Heart left ventricle (tissue), 13 donors: ENCODE data around the gene KDM3B.
A peak's percentile ranks its signal among the peaks of the same experiment; 100 is the strongest.

Experiments
- POLR2A ChIP-seq, 2 donors: fragments of 450-650 bp; IDR thresholded peaks; one replicate each; pipeline ENCODE4 v1.6.1; 2017; ENCODE audit warnings: antibody characterized with exemption in 2 of 2, mild to moderate bottlenecking in 2 of 2, moderate library complexity in 2 of 2
- TF ChIP-seq, protein P1 (sequence below), 12 donors: fragments of 200-600 bp; sonication (generic) in 4 of 12; IDR thresholded peaks; one replicate each; pipeline versions ENCODE4 v1.5.0 to v1.8.0; 2018 to 2022; ENCODE audit warnings: antibody characterized with exemption in 12 of 12, mild to moderate bottlenecking in 5 of 12
- donor health status: ischemic (EF 13 %, LVEDD 7.1; RV severe dilation, severe dysfunction).
- donor health status: DM: no; HTN: yes; CAD: no.
- donor health status: DM: no; HTN: no; CAD: no.
- donor health status: ischemic (EF 25% LVEDD 6.9; RV normal size, moderate dysfunction).
- donor health status: ischemic (EF 25% LVEDD 5.7; RV mildly dilated, moderate dysfunction).
- donor health status: ischemic (EF 35%, LVEDD 5.7; RV mildly dilated, moderate dysfunction).
- donor health status: nonischemic (EF 11% LVEDD 7.7; RV severe dilation, severe dysfunction).
- donor health status: DM: yes; HTN: yes; CAD: no.
- donor health status: PGD.
- donor health status: ischemic (EF 29% LVEDD 5.4; RV normal size, mild dysfunction).
- donor health status: nonischemic (EF 23%, LVEDD 6.1; RV moderate dilation, normal function).

DNA sequence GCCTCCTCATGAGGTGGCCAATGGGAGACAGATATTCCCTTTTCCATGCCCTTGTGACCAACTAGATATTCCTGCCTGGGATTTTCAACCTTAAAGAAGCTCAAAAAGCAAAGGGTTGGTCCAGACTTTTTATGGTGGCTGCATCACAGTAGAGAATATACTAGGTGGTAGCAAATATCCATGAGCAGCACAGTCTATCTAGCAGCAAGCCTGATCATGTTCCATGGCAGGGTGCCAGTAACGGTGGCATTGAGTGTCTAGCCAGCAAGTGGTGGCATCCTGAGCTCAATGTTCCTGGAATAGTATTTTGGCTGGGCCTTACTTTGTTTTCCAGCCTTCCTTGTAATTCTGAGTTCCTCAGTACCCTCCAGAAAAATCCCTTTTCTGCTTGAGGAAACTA lies 46.7 kb upstream of the KDM3B start:
- TF ChIP-seq, protein P1, sequence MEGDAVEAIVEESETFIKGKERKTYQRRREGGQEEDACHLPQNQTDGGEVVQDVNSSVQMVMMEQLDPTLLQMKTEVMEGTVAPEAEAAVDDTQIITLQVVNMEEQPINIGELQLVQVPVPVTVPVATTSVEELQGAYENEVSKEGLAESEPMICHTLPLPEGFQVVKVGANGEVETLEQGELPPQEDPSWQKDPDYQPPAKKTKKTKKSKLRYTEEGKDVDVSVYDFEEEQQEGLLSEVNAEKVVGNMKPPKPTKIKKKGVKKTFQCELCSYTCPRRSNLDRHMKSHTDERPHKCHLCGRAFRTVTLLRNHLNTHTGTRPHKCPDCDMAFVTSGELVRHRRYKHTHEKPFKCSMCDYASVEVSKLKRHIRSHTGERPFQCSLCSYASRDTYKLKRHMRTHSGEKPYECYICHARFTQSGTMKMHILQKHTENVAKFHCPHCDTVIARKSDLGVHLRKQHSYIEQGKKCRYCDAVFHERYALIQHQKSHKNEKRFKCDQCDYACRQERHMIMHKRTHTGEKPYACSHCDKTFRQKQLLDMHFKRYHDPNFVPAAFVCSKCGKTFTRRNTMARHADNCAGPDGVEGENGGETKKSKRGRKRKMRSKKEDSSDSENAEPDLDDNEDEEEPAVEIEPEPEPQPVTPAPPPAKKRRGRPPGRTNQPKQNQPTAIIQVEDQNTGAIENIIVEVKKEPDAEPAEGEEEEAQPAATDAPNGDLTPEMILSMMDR (IDR thresholded peaks at IDR 0.05) = peak in 1 of 12 donors; percentile 22
- no peak for TF ChIP-seq POLR2A (IDR thresholded peaks at IDR 0.05)
